ENCODE data around the gene CDH6.

DNA sequence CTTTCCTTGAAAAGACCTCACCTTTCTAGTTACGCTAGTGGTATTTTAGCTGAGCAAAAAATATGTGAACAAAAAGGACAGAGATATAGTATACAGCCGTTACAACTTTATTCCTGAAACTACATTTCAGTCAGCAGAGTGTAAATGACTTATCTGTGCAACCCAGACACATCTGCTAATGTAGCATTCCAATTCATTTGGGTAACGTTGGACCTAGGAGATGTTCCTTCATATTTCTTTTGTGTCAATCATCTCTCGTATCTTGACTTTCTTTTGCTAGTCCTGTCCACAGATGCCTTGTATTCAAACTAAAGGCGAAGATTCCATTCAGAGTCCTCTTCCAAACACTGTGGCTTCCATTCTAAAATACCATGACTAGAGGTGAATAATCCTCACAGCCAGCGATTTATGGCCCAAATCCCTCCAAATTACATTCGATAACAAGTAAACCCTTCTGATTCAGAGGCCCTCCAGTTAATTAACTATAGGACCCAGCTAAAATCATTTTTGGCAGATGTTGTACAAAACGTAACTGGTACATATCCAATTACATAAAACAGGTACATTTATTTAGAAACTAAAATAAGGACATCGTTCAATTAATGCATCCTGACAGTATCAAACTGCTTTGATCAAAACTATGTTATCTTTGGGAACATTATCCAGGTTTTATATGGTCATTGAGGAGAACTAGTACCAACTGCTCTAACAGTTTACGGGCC lies 182.7 kb downstream of the CDH6 start:
- no peak for TF ChIP-seq EP300 (IDR thresholded peaks at IDR 0.05; ENCODE audit: borderline replicate concordance in 1 of 2, control insufficient read depth in 1 of 2, low read depth in 2 of 2, low read length in 2 of 2)
- TF ChIP-seq RFX5 (IDR thresholded peaks at IDR 0.05; ENCODE audit: low read depth, low read length): no peak
- TF ChIP-seq ATF7 (IDR thresholded peaks at IDR 0.05; ENCODE audit: low read depth): no peak
- no peak for TF ChIP-seq CHD1 (IDR thresholded peaks at IDR 0.05; ENCODE audit: low read depth, low read length)
- TF ChIP-seq POLR2A (IDR thresholded peaks at IDR 0.05; ENCODE audit: low read depth, low read length): no peak
- TF ChIP-seq CBX3 (IDR thresholded peaks at IDR 0.05; ENCODE audit: borderline replicate concordance, low read depth): no peak
- no peak for TF ChIP-seq CTCF (IDR thresholded peaks at IDR 0.05 in 2 of 3, conservative IDR thresholded peaks at IDR 0.05 in 1 of 3; ENCODE audit: control insufficient read depth in 2 of 3, extremely low read depth in 1 of 3, insufficient read depth in 1 of 3, low read depth in 3 of 3, low read length in 3 of 3)
- TF ChIP-seq LARP7 (IDR thresholded peaks at IDR 0.05): no peak
- no peak for TF ChIP-seq BRCA1 (IDR thresholded peaks at IDR 0.05; ENCODE audit: low read depth, low read length)
- no peak for TF ChIP-seq RCOR1 (conservative IDR thresholded peaks at IDR 0.05; ENCODE audit: low read depth, low read length)
- TF ChIP-seq SP1 (IDR thresholded peaks at IDR 0.05; ENCODE audit: low read depth, low read length): no peak
